Right lobe of liver (tissue), 4 donors: ENCODE results near the gene NR1D1.

ENCODE experiments used
- POLR2A ChIP-seq: fragments of 450-650 bp; IDR thresholded peaks from one replicate; pipeline ENCODE4 v1.6.1; 2017; ENCODE audit warnings: antibody characterized with exemption, mild to moderate bottlenecking
- TF ChIP-seq, protein P1 (sequence below), 4 donors: fragments of 200-600 bp in 3 of 4; fragments of 450-650 bp in 1 of 4; IDR thresholded peaks; one replicate each; pipeline versions ENCODE4 v1.5.1 to v1.8.0; 2016 to 2022; ENCODE audit warnings: antibody characterized with exemption in 4 of 4, mild to moderate bottlenecking in 2 of 4
- donor health status: DM: no; HTN: no; CAD: no.
- donor health status: DM: no; HTN: no; CAD: no.
- donor health status: DM: no; HTN: yes; CAD: no.

DNA sequence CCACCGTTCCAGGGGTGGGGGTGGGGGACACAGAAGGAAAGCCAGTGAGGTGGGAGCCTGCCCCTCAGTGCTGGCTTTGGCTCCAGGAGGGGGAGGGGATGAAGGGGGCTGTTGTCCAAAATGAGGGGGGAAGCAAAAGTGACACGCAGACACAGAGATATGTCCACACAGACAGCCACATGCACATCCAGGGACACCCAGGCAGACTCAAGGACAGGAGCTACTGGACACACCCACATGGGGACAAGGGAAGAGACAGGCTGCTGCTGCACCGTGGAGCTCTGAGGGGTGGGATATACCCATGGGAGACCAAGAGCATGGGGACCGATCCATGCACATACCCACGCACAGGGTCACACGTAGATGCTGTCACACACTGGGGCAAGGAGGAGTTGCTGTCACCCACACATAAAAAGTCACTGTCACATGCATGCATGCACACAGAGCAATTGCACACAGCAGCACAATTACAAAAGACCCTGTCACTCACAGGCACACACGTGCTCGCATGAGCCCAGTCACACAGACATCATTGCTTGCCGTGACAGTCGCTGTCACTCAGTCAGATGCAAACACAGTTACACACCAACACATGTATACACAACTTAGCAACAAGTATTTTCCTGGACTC, 36.4 kb downstream of the NR1D1 start:
- TF ChIP-seq, protein P1, sequence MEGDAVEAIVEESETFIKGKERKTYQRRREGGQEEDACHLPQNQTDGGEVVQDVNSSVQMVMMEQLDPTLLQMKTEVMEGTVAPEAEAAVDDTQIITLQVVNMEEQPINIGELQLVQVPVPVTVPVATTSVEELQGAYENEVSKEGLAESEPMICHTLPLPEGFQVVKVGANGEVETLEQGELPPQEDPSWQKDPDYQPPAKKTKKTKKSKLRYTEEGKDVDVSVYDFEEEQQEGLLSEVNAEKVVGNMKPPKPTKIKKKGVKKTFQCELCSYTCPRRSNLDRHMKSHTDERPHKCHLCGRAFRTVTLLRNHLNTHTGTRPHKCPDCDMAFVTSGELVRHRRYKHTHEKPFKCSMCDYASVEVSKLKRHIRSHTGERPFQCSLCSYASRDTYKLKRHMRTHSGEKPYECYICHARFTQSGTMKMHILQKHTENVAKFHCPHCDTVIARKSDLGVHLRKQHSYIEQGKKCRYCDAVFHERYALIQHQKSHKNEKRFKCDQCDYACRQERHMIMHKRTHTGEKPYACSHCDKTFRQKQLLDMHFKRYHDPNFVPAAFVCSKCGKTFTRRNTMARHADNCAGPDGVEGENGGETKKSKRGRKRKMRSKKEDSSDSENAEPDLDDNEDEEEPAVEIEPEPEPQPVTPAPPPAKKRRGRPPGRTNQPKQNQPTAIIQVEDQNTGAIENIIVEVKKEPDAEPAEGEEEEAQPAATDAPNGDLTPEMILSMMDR (IDR thresholded peaks at IDR 0.05), result no peak
- TF ChIP-seq POLR2A, result no peak
